Smooth muscle cell (in vitro differentiated cells): ENCODE measurements around the gene CARD11. TPM values are rescaled to one million over a fixed set of nuclear protein-coding genes. Genes with fewer than 3 reads are reported as not detected.
A peak's percentile ranks its signal among the peaks of the same experiment; 100 is the strongest.

Source experiments
- DNase-seq: peaks from one replicate; lab custom pipeline; 2025; ENCODE audit not compliant: unreplicated experiment; lab: John Stamatoyannopoulos, UW
- H2AFZ ChIP-seq: fragments of 200-600 bp; sonication (generic); 2 replicates; pipeline ENCODE4 v1.6.0; 2016; ENCODE audit warnings: antibody characterized with exemption, low read depth, mild to moderate bottlenecking
- H3F3A ChIP-seq: fragments of 200-600 bp; sonication (generic); 2 replicates; pipeline ENCODE4 v1.6.0; 2017; ENCODE audit warnings: antibody characterized with exemption, low read depth
- H3K27ac ChIP-seq: fragments of 200-600 bp; sonication (generic); 2 replicates; pipeline ENCODE4 v1.5.1; 2016; ENCODE audit warnings: low read depth, mild to moderate bottlenecking
- H3K27me3 ChIP-seq: fragments of 200-600 bp; sonication (generic); 2 replicates; pipeline ENCODE4 v1.6.1; 2016; ENCODE audit warnings: low read depth, mild to moderate bottlenecking
- H3K36me3 ChIP-seq: fragments of 200-600 bp; sonication (generic); 2 replicates; pipeline ENCODE4 v1.5.1; 2016; ENCODE audit warnings: low read depth
- H3K4me1 ChIP-seq: fragments of 200-600 bp; sonication (generic); 2 replicates; pipeline ENCODE4 v1.5.1; 2016; ENCODE audit warnings: low read depth
- H3K4me2 ChIP-seq: fragments of 200-600 bp; sonication (generic); 2 replicates; pipeline ENCODE4 v1.6.0; 2016; ENCODE audit warnings: mild to moderate bottlenecking
- H3K4me3 ChIP-seq: fragments of 200-600 bp; sonication (generic); 2 replicates; pipeline ENCODE4 v1.5.1; 2016; ENCODE audit warnings: mild to moderate bottlenecking
- H3K79me2 ChIP-seq: fragments of 200-600 bp; sonication (generic); 2 replicates; pipeline ENCODE4 v1.6.0; 2016; ENCODE audit warnings: low read depth, mild to moderate bottlenecking
- H3K9ac ChIP-seq: fragments of 200-600 bp; sonication (generic); 2 replicates; pipeline ENCODE4 v1.6.0; 2016; ENCODE audit warnings: low read depth
- H3K9me3 ChIP-seq: fragments of 200-600 bp; sonication (generic); replicated peaks from 2 replicates; pipeline ENCODE4 v1.5.1; 2016; ENCODE audit warnings: low read depth
- H4K20me1 ChIP-seq: fragments of 200-600 bp; sonication (generic); 2 replicates; pipeline ENCODE4 v1.6.0; 2016; ENCODE audit warnings: low read depth
- CTCF ChIP-seq: fragments of 200-600 bp; sonication (generic); IDR thresholded peaks from 2 replicates; pipeline ENCODE4 v1.5.1; 2017; ENCODE audit warnings: borderline replicate concordance, mild to moderate bottlenecking, antibody characterized with exemption; ENCODE audit not compliant: insufficient read depth, poor library complexity, severe bottlenecking
- WGBS: methylation state at CpG from one replicate; pipeline ENCODE4 v1.1.7; 2016; ENCODE audit warnings: low lambda C conversion rate; 5-methylcytosine and 5-hydroxymethylcytosine counted together
- polyA plus RNA-seq: library from polyadenylated mRNA; unstranded; fragments of >200 nt; fragmentation: Nextera tagmentation; extraction: Ambion mirVana; gene quantifications from 2 replicates; pipeline ENCODE4 v1.2.1, GENCODE V29; 2016
- total RNA-seq: library from RNA; depleted of rRNA; stranded (reverse); fragments of >200 nt; gene quantifications from 2 replicates; pipeline ENCODE4 v1.2.3, GENCODE V29; 2014

CARD11 gene
- total and polyA plus RNA-seq, 2 experiments from 2014 or later: 1.3 to 2.4 TPM

DNA sequence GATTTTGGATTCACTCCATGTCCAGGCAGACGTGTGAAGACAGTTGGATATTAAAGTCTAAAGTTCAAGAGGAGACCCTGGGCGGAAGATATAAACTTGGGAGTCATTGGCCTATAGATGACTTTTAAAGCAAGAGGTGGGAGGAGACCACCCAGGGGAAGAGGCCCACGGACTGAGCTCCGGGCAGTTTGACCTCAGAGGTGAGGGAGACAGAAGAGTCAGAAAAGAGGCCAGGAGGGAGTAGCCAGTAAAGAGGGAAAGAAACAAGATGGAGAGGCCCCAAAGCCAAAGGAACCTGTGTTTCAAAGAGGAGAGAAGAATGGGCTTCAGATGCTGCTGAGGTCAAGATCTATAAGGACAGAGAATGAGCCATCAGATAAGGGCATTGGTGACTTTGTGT, 11.4 kb downstream of the CARD11 start:
- H3K36me3 ChIP-seq: no peaks in the 10 kb centered on the region
- H3K4me3 ChIP-seq: no peak overlapping the region
- H3K4me1 ChIP-seq: peaks cover 12% of the 10 kb centered on the region
- H3K79me2 ChIP-seq: no peaks in the 10 kb centered on the region
- no peak overlapping the region for H2AFZ ChIP-seq
- TF ChIP-seq CTCF: no peak
- 85% methylated on average over 4 of the region's 4 CpGs for WGBS
- H3K4me2 ChIP-seq: no peak overlapping the region
- DNase-seq: no peak
- H4K20me1 ChIP-seq: no peaks in the 10 kb centered on the region
- H3K27me3 ChIP-seq: no peaks in the 10 kb centered on the region
- H3K9me3 ChIP-seq: no peaks in the 10 kb centered on the region
- H3F3A ChIP-seq: no peaks in the 10 kb centered on the region
- H3K9ac ChIP-seq: no peak overlapping the region
- H3K27ac ChIP-seq: no peak overlapping the region

GRCh38 chr7:3029138-3029537, 14.5 kb downstream of the CARD11 start:
- no peak overlapping the region for H3K4me2 ChIP-seq

GRCh38 chr7:3028758-3029093, 14.9 kb downstream of the CARD11 start:
- Histone ChIP-seq H3K79me2 (no peaks in the 10 kb centered on the region), H3K4me2 (peak overlapping the region; percentile 84), H4K20me1 (no peaks in the 10 kb centered on the region), H3K4me3 (no peak overlapping the region), H3K27me3 (no peaks in the 10 kb centered on the region), H3K36me3 (no peaks in the 10 kb centered on the region), H3K9ac (peak overlapping the region; percentile 76), H3F3A (no peaks in the 10 kb centered on the region), H3K4me1 (peaks cover 12% of the 10 kb centered on the region), H3K9me3 (no peaks in the 10 kb centered on the region), H3K27ac (peak overlapping the region; percentile 90), H2AFZ (peak overlapping the region; percentile 76)
- no peak for TF ChIP-seq CTCF
- DNase-seq: no peak
- WGBS: 89% methylated on average over 5 of the region's 5 CpGs

More at GRCh38 chr7:3029138-3029537, 14.5 kb downstream of the CARD11 start:
- Histone ChIP-seq H3K4me3 (no peak overlapping the region), H4K20me1 (no peaks in the 10 kb centered on the region), H3K79me2 (no peaks in the 10 kb centered on the region), H3K9me3 (no peaks in the 10 kb centered on the region), H3K27me3 (no peaks in the 10 kb centered on the region), H3K36me3 (no peaks in the 10 kb centered on the region), H3F3A (no peaks in the 10 kb centered on the region), H3K27ac (no peak overlapping the region), H3K9ac (no peak overlapping the region), H3K4me1 (peaks cover 12% of the 10 kb centered on the region), H2AFZ (no peak overlapping the region)
- no peak for DNase-seq
- no peak for TF ChIP-seq CTCF
- WGBS: 74% methylated on average over 8 of the region's 9 CpGs

DNA sequence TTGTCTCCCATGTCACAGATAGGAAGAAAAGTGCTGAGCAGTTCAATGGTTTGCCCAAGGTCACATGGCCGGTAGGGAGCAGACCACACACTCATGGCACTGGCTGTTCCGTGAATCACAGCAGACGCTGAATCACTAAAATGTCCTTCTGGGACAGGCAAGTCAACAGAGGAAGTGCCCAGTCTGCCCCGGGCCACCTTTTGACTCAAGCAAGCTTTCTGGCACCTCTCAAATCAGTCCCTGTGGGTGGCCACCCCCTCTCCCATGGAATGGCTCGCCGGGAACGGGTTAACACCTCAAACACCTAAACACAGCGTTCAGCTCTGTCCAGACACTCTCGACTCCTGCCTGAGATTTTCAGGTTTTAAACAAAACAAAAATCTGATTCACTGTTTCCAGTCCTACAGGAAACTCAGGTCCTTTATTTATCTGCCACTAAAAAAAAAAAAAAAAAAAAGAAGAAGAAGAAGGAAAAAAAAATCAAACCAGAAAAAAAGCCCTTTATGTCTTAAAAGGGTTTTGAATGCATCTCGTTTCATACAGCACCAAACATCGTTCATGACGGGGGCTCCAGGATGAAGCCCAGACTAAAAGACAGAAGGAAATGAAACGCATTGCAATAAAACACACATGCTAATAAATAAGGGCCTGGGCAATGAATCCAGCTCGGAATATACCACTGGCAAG, 15.5 kb downstream of the CARD11 start:
- no peaks in the 10 kb centered on the region for H3K27me3 ChIP-seq
- no peaks in the 10 kb centered on the region for H3F3A ChIP-seq
- peak overlapping the region; percentile 76 for H3K9ac ChIP-seq
- peak overlapping the region; percentile 15 for H3K4me3 ChIP-seq
- DNase-seq: no peak
- H3K4me2 ChIP-seq: peak overlapping the region; percentile 84
- WGBS: 19% methylated on average over 14 of the region's 14 CpGs
- H2AFZ ChIP-seq: peak overlapping the region; percentile 76
- no peak for TF ChIP-seq CTCF
- no peaks in the 10 kb centered on the region for H3K9me3 ChIP-seq
- peak overlapping the region; percentile 90 for H3K27ac ChIP-seq
- H3K79me2 ChIP-seq: no peaks in the 10 kb centered on the region
- H3K36me3 ChIP-seq: no peaks in the 10 kb centered on the region
- H3K4me1 ChIP-seq: peaks cover 12% of the 10 kb centered on the region
- no peaks in the 10 kb centered on the region for H4K20me1 ChIP-seq
